GM19463 (cell line): Measurements from ENCODE around the gene LMOD3.
A peak's percentile ranks its signal among the peaks of the same experiment; 100 is the strongest.

Experiments
- ATAC-seq: cut with Tn5 transposase; IDR thresholded peaks from one replicate; pipeline ENCODE4 v1.9.1; 2021; ENCODE audit warnings: mild to moderate bottlenecking, moderate library complexity; ENCODE audit not compliant: unreplicated experiment

Gene LMOD3

DNA sequence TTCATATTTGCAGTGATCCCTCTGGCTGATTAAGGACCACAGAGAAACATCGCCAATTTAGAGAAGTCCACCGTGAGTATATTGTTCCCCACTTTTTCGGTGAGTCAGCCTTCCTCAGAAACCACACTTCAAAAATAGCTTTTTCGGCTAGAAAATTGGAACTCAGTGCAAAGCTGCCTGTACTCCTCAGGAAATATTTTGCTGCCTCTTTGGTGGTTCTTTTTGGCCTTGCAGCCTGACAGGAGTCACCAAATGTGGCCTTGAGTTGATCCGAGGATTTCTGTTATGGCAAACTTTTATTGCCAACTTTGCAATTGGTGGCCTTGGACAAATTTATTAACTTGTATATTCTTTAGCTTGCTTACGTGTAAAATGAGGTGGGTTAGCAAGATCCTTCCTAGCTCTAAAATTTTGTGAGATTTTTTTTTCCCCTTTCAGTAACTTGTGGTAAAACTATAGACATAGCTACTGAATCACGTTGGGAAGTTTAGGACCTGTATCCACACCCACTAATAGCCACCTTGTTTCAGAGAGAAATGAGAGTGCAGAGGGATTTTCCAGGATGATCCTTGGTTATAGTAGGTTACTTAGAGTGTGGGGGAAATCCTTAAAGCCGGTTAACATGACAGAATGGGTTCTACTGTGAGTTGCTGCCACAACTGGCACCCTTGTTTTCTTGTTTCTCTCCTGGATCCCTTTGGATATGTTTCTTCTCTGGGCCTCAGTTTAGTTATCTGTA, 27.8 kb downstream of the LMOD3 start:
- no peak for ATAC-seq

DNA sequence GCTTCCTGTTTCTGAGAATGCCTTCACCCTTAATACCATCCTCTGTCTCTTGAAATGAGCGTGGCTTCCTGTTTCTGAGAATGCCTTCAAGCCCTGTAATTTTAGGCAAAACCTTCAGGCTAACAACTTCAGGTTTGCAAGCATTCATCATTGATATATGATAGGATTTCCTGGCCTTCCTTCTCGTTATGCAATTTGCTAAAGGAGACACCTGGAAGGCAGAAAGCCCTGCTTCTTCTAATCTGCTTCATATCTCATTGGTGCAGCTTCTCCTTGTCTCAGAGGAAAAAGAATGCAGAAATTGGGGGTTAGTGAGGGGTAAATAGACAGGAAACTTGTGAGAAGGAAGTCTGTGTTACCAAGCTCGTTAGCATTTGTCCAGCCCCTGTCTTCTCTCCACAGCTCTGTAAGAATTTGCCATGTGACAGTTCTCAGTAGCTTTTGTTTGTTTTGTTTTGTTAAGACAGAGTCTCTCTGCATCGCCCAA, 30.3 kb downstream of the LMOD3 start:
- ATAC-seq: peak; percentile 71

DNA sequence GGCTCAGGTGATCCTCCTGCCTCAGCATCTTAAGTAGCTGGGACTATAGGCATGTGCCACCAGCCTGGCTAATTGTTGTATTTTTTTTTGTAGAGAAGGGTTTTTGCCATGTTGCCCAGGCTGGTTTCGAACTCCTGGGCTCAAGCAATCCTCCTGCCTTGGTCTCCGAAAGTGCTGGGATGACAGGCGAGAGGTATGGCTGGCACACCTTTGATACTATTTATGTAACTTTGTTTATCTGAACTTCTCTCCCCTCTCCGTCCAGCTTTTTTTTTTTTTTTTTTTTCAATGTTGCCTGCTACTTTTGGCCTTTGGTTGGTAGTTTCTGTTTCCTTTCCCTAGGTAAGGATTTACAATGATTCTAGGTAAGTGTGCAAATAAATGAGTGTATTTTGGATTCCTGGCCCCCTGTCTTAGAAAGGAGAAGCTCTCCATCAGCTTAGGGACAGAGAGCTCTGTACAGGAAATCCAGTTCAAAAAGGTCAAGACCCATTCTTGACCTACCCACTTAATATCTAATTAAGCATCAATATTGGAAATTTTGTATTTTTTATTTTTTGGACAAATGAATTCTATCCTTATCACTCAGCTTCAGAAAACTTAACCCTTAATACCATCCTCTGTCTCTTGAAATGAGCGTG, 30.9 kb downstream of the LMOD3 start:
- ATAC-seq: no peak

DNA sequence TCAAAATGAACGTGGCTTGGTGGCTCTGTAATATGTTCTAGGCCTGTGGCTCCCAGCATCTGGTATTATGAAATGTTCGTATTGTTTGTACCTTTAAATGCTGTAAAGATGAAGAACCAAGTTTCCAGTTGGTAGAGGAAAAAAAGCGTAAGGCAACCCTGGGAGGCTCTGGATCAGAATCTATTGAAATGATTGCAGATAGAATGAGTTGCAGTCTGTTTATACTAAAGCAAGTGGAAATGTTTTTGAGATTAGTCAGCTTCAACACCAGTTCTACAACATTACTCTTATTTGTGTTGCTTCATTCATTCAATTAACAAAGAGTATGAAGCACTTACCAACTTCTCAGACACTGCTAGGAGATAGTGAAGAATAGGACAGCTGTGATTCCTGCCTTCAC, 32.4 kb downstream of the LMOD3 start:
- no peak for ATAC-seq

DNA sequence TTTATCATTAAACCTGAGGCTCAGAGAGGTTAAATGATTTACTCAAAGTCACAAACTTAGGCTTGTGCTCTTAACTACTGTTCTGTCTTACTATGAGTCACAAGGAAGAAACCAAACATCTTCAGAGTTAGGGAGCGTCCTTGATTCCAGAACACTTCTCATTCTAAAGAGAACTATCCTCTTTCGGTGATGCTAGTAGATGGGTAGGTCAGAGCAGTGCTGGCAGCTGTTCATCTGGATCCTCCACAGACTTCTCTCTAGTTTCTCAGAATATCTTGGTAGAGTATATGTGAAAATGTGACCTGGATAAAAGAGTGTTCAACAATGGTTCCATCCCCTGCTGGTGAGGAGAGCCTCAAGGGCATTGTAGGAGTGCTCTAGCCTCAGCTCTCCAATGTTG, 34.3 kb downstream of the LMOD3 start:
- peak; percentile 25 for ATAC-seq

DNA sequence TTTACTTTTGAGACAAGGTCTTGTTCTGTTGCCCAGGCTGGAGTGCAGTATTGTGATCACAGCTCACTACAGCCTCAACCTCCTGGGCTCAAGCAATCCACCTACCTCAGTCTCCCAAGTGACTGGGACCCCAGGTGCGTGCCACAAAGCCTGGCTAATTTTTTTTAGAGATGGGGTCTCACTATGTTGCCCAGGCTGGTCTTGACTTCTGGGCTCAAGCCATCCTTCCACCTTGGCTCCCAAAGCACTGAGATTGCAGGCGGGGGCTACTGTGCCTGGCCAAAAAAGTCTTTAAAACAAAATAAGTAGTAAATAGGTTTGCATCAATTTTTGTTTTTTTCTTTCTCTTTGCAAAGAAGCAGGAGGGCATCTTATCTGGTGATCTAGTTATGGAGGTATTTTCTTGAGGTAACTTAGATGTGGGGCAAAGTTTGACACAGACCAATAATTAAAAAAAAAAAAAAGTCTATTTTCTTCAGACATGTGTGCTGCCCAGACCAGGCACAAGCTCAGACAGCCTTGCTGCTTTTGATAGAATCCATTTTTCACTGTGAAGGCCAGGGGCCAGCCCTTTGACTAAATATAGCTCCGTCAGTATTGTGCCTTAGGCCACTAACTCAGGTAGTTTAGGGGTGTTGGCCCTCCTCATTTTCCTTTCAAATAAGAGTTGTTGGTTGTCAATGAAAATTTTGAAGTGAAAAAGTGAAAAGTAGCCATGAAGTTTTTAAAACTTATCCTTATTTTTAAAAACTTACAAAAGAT, 35.2 kb downstream of the LMOD3 start:
- no peak for ATAC-seq

DNA sequence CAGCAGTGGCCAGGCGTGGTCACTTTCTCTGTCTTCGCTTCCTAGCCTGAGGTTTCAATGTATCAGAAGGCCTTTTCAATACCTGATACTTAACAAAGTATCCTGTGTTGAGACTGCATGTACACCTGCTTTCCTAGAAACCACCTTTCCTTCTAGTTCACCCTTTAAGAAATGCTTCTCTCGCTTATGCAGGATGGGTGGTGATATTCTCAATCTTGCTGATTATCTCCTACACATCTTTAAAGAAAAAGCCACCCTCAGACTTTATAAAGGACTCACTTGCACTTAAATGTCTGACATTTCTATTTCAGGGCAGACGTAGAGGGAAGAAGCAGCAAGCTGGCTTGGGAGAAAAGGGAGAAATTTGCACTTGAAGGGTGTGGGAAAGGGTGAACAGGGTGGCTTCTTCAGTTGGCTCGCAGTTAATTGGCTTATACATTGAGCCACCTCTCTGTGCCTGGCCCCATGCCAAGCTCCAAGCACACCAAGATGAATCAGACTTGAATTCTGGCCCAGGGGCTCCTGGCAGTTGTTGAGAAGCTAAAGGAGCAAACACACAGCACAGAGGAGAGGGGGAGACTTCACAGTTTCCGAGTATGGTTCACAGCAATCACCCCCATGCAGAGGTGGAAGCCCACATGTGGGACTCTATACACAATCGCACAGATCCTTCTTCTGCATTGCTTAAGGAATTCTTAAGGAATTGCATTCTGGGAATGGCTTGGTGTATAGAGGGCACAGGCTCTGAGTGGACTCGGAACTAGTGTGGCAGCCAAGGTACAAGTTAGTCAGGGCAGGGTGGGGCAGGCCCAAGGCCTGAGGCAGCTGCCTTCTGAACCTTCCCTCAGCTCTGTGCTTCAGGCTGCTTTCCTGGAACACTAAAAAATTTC, 36.3 kb downstream of the LMOD3 start:
- no peak for ATAC-seq

DNA sequence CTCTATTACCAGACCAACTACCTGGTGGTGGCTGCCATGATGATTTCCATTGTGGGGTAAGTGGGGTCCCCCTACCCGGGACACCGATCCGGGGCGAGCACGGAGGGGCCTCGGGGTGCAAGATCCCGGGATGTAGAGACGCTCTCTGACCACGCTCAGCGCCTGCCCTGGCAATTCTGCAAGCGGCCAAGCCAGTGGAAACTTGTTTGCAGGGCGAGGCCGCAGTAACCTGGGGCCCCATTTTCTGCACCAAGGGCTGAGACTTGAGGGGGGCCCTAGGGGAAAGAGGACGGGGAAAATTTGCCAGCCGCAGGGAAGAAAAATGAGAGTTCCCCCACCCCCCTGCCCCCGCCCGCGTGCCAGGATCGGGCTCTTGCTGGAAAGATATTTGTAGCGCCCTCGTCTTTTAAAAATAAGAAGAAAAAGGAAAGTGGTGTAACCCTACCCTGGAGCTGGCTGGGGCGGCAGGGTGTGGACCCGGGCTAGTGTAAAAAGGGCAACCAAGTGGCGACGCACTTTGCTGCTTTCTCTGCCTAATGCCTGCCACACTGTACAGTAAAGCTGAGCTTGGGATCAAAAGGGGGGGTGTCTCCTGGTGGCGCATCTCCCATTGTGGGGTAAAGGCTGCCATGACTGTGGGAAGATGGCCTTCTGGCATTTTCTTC, 37.1 kb downstream of the LMOD3 start:
- no peak for ATAC-seq

DNA sequence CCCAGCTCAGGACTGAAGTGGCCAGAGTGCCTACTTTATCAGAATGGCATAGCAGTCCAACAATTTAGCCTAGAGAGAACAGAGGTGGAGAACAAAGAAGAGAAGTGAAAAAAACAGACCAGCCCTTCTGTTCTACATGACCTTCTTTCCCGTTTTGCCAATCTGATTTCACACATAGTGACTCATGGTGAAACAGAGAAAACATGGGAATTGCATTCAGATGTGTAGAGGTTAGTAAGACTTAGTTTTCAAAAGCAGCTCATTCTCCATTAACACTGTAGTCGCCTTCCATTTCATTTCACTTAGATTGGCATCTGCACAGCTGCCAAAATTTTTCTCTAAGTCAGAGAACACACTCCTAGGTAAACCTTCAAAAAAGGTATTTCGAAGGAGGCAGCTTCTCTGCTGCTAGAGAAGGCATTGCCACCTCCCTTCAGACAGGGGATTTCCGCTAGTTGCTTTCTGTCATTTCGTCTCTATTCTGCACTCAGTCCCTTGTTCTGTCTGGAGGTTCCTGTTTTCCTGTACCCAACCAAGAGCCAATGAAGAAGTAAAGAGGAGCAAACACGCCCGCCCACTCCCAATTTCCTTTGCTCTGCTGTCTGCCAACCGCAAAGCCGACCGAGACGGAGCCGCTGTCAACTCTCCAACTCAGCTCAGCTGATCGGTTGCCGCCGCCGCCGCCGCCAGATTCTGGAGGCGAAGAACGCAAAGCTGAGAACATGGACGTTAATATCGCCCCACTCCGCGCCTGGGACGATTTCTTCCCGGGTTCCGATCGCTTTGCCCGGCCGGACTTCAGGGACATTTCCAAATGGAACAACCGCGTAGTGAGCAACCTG, 37.8 kb downstream of the LMOD3 start, which contains the start of gene ARL6IP5:
ARL6IP5 (plus strand) TSS at position 612 of the 842 bp plus-strand sequence; CDS start at position 723, 111 bp downstream.
- ATAC-seq: peak; percentile 37

DNA sequence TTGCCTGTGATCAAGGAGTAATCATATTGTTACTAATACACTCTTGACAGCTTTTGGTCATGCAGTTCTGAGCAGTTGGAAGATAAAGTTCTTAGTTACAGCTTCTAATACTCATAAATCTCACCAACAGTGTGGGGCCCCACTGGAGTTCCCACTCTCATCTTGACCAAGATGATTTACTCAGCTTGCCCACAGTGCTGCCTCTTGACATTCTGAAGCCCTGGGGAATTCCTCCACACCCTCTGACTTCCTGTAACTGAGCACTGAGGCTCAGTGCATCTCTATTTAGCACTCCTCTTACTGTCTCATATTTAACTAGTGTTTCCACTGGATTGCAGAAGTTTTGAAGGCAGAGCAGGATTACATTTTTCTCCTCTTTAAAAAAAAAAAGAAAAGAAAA, 39.6 kb downstream of the LMOD3 start:
- ATAC-seq: peak; percentile 52

DNA sequence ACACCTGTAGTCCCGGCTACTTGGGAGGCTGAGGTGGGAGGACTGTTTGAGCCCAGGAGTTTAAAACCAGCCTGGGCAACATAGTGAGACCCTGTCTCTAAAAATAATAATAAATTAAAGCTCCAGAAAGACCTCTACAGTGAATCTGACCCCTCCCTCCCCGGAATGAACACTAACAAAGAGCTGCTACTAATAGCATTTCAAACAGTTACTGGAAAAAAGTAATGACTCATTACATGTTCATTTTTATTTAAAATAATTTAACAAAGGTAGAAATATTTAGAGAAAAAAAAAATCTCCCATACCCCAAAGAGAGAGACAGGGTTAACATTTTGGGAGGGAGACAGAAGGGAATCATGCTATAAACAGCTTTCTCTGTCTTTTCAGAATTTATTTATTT, 40.0 kb downstream of the LMOD3 start:
- no peak for ATAC-seq

DNA sequence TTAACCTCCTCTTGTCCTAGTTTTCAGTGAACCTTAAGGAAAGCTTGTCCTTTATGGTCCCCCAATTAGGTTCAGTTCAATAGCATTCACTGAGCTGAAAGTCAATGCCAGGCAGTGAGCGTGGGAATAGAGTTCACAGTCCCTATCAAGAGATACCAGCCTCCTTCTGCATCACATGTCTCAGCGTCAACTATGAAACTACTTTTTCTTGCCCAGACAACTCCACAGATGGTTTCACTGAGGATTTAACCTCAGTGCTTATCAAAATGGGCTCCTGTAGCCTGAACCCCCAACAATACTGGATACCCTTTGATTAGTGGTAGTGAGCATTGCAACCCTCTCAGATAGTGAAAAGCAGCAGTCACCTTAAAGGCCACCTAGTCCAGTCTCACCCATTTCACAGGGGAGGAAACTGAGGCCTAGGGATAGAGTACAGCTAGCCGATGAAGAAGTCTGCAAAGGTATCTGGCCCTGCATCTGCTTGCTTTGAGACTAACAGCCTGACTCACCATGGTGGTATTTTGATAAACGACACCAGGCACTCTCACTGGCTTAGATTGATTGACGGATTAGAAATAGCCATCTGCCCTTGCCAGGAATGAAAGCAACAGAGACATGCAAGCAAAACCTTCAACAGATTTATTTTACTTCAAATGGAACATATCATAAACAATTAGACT, 40.7 kb downstream of the LMOD3 start:
- ATAC-seq: no peak

DNA sequence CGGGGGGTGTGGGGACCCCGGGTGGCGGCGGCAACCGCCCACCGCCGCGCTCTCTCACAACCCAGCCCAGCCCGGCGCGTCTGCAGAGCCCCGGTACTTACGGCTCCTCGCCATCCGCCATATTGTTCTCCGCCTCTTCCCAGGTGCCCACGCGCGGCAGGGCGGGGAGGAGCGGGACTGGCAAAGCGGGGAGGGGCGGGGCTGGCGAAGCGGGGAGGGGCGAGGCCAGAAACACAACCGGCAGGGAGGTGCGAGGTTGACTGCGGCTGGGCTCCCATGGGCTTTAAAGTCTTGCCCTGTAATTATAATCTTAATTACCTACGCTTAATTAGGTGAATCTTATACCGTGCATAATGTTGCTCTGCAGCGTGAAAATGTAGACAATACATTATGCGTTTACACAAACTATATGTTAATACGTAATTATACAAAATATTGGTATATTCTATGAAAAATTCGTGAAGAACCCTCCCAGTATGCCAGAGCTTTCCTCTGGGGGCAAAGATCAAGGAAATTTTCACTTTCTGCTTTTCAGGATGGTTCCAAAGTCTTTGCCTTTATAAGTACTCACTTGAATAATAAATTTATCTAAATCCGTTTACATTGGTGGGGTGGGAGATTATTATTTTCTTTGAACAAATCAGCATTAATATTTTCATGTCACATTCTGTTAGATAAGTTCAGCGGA, 42.0 kb downstream of the LMOD3 start, which contains the start of gene UBA3:
UBA3 (minus strand) TSS at position 133 of the 688 bp plus-strand sequence; CDS start at position 121, 12 bp downstream.
- ATAC-seq: peak; percentile 45

DNA sequence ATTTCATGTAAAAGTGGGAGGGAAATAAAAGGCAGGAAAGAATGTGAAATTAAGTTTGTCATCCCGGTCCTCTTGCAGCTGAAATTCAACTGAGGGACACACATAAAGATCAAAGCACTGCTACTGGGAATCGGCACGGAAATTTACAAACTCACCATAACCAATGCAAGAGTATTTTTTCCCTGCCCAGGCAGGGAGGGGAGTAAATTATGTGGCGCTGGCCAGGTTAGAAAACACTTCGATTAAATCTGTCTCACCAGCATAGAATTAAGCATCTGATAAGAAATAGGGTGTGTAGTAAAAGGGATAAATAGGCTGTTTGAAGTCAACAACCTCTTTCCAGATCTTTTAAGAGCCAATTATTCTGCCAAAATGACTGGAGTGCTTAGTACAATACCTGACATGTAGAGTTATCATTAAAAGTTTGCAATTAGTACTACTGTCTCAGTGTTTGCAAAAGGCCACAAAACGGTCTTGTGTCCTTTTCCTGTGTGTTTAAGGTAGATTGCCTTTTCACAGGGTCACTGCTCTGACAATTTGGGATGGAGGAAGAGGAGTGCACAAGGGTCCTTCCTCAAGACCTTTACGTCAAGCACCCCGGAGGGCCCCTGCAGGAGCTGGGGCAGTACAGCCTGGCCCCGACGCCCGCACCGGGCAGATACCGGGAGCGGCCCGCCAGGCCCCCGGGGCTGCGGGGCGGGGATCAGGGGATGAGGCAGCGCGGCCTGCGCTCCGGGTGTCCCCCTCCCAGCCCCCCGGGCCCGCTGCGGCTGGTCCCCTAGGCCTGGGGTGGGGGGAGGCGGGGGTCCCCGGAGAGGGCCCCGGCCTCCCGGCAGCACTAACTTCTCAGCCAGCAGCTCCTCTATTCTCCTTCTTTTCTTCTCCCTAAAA, 42.9 kb downstream of the LMOD3 start:
- ATAC-seq: peak; percentile 13

DNA sequence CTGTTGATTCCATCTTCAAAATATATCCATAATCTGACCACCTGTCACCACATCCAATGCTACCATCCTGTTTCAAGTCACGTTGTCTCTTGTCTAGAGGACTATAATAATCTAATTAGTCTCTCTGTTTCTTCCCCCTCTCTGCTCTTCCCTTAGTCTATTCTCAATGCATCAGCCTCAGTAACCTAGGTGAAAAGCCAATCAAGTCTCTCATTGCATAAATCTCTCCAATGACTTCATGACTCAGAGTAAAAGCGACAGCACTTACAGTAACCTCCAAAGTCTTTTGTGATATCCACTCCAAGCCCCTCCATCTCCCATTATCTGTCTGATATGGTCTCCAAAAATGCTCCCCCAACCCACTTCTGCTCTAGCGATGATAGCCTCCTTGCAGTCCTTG, 49.5 kb downstream of the LMOD3 start:
- ATAC-seq: no peak

DNA sequence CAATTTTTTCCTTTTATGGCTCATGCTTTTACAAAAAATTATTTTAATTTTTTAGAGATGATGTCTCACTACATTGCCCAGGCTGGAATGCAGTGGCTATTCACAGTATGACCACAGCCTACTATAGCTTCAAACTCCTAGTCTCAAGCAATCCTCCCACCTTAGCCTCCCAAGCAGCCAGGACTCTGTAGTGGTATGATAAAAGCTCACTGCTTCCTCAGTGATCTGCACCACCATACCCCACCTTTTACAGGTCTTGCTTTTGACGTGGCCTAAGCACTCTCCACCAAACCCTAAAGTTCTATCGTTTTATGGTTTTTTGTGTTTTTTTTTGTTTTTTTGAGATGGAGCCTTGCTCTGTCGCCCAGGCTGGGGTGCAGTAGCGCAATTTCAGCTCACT, 56.3 kb downstream of the LMOD3 start:
- ATAC-seq: no peak
